Measurements from ENCODE around the gene IGSF21.

Gene IGSF21

GRCh38 chr1:18422076-18422777 lies 314.6 kb downstream of the IGSF21 start:
- H2AFZ ChIP-seq (ENCODE audit: low read length) = no peak overlapping the region
- H3K9me2 ChIP-seq (replicated peaks; ENCODE audit: insufficient read depth, low read length) = no peaks in the 10 kb centered on the region
- no peaks in the 10 kb centered on the region for H4K20me1 ChIP-seq (ENCODE audit: insufficient read depth, low read length)

GRCh38 chr1:18422954-18423353 lies 315.4 kb downstream of the IGSF21 start:
- TF ChIP-seq CTCF (IDR thresholded peaks at IDR 0.05; ENCODE audit: low read length) (no peak), EZH2phosphoT487 (IDR thresholded peaks at IDR 0.05; ENCODE audit: low read length) (no peak), EZH2 (optimal IDR thresholded peaks at IDR 0.05; ENCODE audit: low read depth, low read length) (no peak)
- H3K36me3 ChIP-seq (replicated peaks; ENCODE audit: insufficient read depth, low read length) = no peaks in the 10 kb centered on the region
- H3K9me3 ChIP-seq (replicated peaks; ENCODE audit: insufficient read depth, low read length) = no peaks in the 10 kb centered on the region
- no peaks in the 10 kb centered on the region for H3K79me2 ChIP-seq (ENCODE audit: low read length)
- no peaks in the 10 kb centered on the region for H3F3A ChIP-seq (ENCODE audit: insufficient read depth, low read length)
- H3K27me3 ChIP-seq (replicated peaks; ENCODE audit: insufficient read depth, low read length) = peaks cover 95% of the 10 kb centered on the region
- no peak overlapping the region for H2AFZ ChIP-seq (ENCODE audit: low read length)
- H3K9me2 ChIP-seq (replicated peaks; ENCODE audit: insufficient read depth, low read length) = no peaks in the 10 kb centered on the region
- no peak overlapping the region for H3K27ac ChIP-seq (ENCODE audit: low read length)
- no peaks in the 10 kb centered on the region for H3K4me1 ChIP-seq (ENCODE audit: low read length)
- no peaks in the 10 kb centered on the region for H4K20me1 ChIP-seq (ENCODE audit: insufficient read depth, low read length)
- DNase-seq = no peak
- no peak overlapping the region for H3K4me3 ChIP-seq (ENCODE audit: low read length)
- H3K9ac ChIP-seq (ENCODE audit: low read length) = no peak overlapping the region
- H3K4me2 ChIP-seq (ENCODE audit: low read depth, low read length) = no peak overlapping the region

More at GRCh38 chr1:18422076-18422777, 314.6 kb downstream of the IGSF21 start:
- no peaks in the 10 kb centered on the region for H3K4me1 ChIP-seq (ENCODE audit: low read length)
- DNase-seq = no peak
- no peak overlapping the region for H3K4me3 ChIP-seq (ENCODE audit: low read length)
- TF ChIP-seq EZH2phosphoT487 (IDR thresholded peaks at IDR 0.05; ENCODE audit: low read length) = no peak
- no peak overlapping the region for H3K4me2 ChIP-seq (ENCODE audit: low read depth, low read length)
- no peak overlapping the region for H3K9ac ChIP-seq (ENCODE audit: low read length)
- H3K27me3 ChIP-seq (replicated peaks; ENCODE audit: insufficient read depth, low read length) = peaks cover 95% of the 10 kb centered on the region
- no peaks in the 10 kb centered on the region for H3K9me3 ChIP-seq (replicated peaks; ENCODE audit: insufficient read depth, low read length)
- H3F3A ChIP-seq (ENCODE audit: insufficient read depth, low read length) = no peaks in the 10 kb centered on the region
- H3K79me2 ChIP-seq (ENCODE audit: low read length) = no peaks in the 10 kb centered on the region
- H3K36me3 ChIP-seq (replicated peaks; ENCODE audit: insufficient read depth, low read length) = no peaks in the 10 kb centered on the region
- H3K27ac ChIP-seq (ENCODE audit: low read length) = no peak overlapping the region

- Histone ChIP-seq H3K9ac (ENCODE audit: low read length) (no peak overlapping the region), H3K79me2 (ENCODE audit: low read length) (no peaks in the 10 kb centered on the region), H3K27ac (ENCODE audit: low read length) (no peak overlapping the region), H2AFZ (ENCODE audit: low read length) (no peak overlapping the region), H3K9me2 (replicated peaks; ENCODE audit: insufficient read depth, low read length) (no peaks in the 10 kb centered on the region), H3K9me3 (replicated peaks; ENCODE audit: insufficient read depth, low read length) (no peaks in the 10 kb centered on the region), H3K4me2 (ENCODE audit: low read depth, low read length) (no peak overlapping the region), H3F3A (ENCODE audit: insufficient read depth, low read length) (no peaks in the 10 kb centered on the region), H3K27me3 (replicated peaks; ENCODE audit: insufficient read depth, low read length) (peaks cover 98% of the 10 kb centered on the region), H4K20me1 (ENCODE audit: insufficient read depth, low read length) (no peaks in the 10 kb centered on the region), H3K4me1 (ENCODE audit: low read length) (no peaks in the 10 kb centered on the region), H3K36me3 (replicated peaks; ENCODE audit: insufficient read depth, low read length) (no peaks in the 10 kb centered on the region), H3K4me3 (ENCODE audit: low read length) (no peak overlapping the region)
- TF ChIP-seq EZH2phosphoT487 (IDR thresholded peaks at IDR 0.05; ENCODE audit: low read length) (no peak), CTCF (IDR thresholded peaks at IDR 0.05; ENCODE audit: low read length) (no peak), EZH2 (optimal IDR thresholded peaks at IDR 0.05; ENCODE audit: low read depth, low read length) (no peak)
- no peak for DNase-seq
Measured at GRCh38 chr1:18426580-18426979, 319.0 kb downstream of the IGSF21 start.
